ENCODE measurements around the gene HIC1.

The HIC1 gene

GRCh38 chr17:2047590-2047989, 7.3 kb upstream of the HIC1 start:
- no peak for DNase-seq

- DNase-seq = no peak
These were observed 6.1 kb upstream of the HIC1 start for GRCh38 chr17:2048805-2049204.

DNA sequence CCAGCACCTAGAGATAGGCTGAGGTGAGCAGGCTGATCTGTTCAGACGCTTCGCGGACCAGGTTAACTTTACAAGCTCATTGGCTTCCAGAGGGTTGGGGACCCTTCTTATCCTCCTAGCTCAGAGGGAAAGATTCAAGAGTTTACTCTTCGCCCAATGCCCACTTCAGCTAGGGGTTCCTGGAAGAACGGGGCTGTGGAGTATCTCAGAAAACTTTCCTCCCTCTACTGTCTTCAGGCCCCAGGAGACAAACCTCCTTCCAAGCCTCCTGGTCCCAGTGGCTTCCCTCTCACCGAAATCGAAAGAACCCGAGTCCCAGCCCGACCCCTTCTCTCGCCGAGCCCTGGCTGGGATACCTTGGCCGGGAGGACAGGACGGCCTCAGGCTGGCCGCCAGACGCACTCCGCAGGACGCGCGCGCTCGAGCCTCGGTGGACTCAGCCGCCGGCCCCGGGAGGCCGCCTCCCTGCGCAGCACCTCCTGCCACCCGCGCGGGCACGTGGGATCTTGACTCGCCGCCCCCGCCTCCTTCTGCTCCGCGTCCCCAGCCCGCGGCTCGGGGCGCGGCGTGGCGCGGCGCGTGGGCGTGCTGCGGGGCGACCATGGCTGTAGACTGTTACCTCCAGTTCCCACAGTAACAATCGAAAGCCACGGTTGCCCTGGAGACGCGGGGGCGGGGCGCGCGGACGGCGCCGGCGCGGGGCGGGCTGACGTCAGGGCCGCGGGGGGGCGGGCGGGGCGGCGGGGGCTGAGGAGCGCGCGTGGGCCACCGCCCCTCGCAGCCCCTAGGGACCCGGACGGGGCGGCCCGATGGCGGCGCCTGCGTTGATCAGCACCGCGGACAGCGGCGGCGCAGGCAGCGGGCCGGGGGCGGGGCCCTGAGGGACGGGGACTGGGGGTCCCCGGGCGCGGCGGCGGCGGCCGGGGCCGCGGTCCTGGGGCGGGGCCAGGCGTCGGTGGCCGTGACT, 5.3 kb upstream of the HIC1 start:
- peak; percentile 85 to 95 (median 92) for DNase-seq

DNA sequence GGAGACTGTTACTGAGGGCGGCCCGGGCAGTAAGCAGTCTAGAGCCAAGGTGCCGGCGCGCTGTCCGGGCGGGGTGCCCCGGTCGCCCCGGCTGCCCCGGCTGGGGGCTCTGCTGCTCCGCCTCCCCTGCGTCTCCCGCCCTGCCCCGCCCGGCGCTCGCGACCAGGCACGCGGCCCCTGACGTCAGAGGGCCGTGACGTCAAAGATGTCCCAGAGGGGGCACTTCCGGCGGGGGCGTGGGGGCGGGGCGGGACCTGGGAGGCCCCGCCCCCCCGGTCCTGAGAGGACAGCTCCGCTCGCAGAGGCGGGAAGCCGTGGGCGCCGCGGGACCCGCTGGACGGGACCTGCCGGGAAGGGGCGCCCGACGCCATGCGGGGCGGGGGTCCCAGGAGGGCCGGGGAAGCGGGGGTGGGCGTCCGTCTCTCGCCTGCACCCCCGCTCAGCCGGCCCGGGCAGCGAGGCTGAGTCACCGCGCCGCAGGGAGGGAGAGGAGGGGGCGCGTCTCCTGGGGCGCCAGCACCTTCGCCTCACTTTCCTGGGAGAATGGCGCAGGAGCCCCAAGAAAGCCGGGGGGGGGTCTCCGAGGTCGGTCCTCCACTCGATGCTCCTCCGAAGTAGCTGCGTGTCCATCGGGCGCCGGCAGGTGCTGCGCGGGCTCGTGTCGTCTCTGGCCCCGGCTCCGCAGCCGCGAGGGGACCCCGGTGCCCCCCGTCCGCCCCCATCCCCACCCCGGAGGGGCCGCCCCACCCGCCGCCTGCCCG, 4.4 kb upstream of the HIC1 start:
- peak; percentile 82 to 94 (median 88) for DNase-seq

DNA sequence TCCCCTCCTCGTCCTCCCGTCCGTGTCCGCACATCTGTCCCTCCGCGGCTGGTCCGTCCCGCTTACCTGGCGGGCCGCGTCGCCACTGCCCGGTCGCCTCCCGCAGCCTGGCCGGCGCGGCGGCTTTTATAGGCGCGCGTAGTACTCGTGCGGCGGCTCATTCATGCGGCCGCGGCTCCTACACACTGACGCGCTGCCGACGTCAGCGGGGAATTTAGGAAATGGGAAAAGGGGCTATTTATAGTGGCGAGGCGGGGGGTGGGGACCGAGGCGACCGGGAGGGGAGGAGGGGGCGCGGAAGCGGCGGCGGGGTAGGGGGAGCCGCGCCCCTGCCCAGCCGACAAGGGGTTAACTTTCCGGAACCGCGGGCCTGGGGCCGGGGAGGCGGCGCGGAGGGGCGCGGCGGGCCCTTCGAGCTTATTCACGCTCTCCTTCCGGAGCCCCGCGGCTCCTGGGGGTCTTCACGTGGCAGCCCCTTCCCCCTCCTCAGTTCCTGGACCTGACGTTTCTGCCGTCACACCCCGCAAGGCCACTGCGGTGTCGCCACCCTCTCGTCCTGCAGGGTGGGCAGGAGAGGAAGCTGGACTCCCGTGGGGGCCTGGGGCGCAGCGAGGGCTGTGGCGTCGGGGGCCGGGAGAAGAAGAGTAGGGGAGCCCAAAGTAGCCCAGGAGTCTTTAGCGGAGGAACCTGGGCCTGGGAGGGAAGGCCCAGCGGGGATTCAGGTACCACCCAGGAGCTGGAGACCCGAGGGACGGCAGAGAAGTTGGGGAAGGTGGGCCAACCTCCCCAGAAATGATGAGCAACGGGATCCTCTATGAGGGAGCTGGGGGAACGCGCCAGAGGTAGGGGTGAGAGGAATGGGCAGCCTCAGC, 3.6 kb upstream of the HIC1 start:
- DNase-seq = peak; percentile 78 to 89 (median 80)

DNA sequence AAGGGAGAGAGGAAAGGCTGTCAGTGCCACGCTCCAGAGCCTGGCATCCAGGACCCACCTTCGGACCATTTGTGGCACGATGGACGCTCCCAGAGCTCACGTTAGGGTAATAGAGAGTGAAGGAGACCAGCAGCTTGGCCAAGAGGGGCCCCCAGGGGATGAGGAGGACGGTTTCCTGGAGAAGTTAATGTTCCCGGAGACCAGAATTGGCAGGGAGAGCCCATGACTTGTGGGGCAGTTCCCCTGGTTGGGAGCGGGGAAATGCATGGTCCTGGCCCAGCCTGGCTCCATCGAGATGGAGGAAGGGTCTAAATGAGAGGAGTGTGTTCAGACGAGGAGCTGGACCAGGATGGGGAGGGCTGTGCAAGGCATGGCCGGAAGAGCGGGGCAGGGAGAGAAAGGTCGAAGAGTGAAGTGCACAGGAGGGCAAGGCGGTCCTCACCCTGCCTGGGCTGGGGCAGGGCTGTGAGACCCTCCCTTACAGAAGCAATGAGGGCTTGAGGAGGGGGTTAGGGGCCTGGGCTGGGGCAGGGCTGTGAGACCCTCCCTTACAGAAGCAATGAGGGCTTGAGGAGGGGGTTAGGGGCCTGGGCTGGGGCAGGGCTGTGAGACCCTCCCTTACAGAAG, 2.9 kb upstream of the HIC1 start:
- no peak for DNase-seq

- DNase-seq = peak; percentile 76 to 89 (median 80)
These were observed 1.3 kb upstream of the HIC1 start for GRCh38 chr17:2053380-2054261.

GRCh38 chr17:2054262-2054511, 716 bp upstream of the HIC1 start:
- no peak for DNase-seq

GRCh38 chr17:2055292-2056205, 646 bp downstream of the HIC1 start:
- DNase-seq = peak in 1 of 3 donors; percentile 44

DNA sequence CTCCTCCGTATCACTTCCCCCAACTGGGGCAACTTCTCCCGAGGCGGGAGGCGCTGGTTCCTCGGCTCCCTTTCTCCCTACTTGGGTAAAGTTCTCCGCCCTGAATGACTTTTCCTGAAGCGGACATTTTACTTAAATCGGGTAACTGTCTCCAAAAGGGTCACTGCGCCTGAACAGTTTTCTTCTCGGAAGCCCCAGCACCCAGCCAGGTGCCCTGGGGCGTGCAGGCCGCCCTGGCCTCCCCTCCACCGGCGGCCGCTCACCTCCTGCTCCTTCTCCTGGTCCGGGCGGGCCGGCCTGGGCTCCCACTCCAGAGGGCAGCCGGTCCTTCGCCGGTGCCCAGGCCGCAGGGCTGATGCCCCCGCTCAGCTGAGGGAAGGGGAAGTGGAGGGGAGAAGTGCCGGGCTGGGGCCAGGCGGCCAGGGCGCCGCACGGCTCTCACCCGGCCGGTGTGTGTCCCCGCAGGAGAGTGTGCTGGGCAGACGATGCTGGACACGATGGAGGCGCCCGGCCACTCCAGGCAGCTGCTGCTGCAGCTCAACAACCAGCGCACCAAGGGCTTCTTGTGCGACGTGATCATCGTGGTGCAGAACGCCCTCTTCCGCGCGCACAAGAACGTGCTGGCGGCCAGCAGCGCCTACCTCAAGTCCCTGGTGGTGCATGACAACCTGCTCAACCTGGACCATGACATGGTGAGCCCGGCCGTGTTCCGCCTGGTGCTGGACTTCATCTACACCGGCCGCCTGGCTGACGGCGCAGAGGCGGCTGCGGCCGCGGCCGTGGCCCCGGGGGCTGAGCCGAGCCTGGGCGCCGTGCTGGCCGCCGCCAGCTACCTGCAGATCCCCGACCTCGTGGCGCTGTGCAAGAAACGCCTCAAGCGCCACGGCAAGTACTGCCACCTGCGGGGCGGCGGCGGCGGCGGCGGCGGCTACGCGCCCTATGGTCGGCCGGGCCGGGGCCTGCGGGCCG, 1.6 kb downstream of the HIC1 start:
- peak; percentile 40 to 76 (median 58) for DNase-seq

GRCh38 chr17:2057175-2057759, 2.4 kb downstream of the HIC1 start:
- DNase-seq = peak in 1 of 3 donors; percentile 42

- DNase-seq = peak in 1 of 3 donors; percentile 20
These were observed 3.1 kb downstream of the HIC1 start for GRCh38 chr17:2057760-2058585.

- peak; percentile 81 to 91 (median 87) for DNase-seq
These were observed 4.0 kb downstream of the HIC1 start for GRCh38 chr17:2058586-2059546.

DNA sequence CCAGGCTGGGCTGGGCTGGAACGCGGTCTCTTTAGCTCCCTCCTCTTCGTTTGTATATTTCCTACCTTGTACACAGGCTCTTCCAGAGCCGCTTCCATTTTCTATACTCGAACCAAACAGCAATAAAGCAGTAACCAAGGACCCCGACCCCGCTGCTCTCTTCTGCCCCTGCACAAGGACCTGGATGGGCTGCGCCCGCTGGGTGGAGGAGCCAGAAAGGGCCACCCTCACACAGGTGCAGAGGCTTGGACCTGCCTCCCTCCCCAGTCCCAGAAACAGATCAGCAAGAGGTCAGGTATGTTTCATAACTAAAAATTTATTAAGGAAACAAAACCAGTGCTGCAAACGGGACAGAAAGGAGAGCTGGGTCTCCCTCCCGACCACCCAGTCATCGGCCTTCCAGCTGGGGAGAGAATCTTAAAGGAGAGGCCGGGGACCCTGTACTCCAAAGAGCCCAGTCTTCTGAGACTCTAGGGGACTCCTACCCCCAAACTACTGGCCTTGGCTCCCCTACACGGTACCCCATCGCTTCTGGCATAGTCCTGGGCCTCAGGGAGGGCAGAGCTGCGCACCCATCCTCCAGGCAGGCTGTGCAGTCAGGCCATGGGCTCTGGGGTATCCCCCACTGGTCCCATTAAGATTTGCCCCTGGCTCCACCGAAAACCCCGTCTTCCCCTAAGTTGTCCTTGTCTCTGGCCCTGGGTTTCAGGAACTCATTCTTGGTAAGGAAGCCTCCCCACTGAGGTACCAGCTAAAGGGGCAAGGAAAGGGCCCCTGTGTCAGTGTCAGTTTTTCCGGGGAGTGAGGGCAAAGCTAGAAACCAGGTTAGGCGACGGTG, 4.9 kb downstream of the HIC1 start:
- DNase-seq = no peak

DNA sequence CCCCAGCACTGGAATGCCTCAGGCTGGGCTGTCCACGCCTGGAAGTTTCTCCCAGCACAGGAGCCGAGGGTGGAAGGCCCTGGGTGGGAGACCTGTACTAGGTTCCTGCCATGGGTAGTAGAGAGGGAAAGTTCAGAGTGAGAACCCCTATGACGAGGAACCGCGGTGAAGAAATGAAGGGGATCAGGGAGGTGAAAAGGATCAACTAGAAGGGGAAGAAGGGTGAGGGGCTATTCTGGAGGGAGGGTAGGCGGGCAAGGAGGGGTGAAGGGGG, 5.4 kb downstream of the HIC1 start:
- no peak for DNase-seq

Data from suppressor macrophage treated with lipopolysaccharide for 1 hour (primary cell).